B cell (primary cell): ENCODE measurements around the gene TSKU. TPM values are rescaled to one million over a fixed set of nuclear protein-coding genes. Genes with fewer than 3 reads are reported as not detected.
A peak's percentile ranks its signal among the peaks of the same experiment; 100 is the strongest.

Experiments used
- ATAC-seq: fragments of 200-7000 bp; cut with Tn5 transposase; one replicate; pipeline ENCODE4 v1.10.0; 2021; ENCODE audit warnings: low read depth, mild to moderate bottlenecking, moderate number of reproducible peaks, moderate library complexity
- CTCF ChIA-PET: fragments of 350-600 bp; sonication (Branson Sonifier 250); formaldehyde crosslinking; loops from one replicate; lab custom pipeline; 2021; ENCODE audit warnings: antibody characterized with exemption, inconsistent platforms; lab: Charles Lee
- POLR2A ChIA-PET: fragments of 350-600 bp; sonication (Branson Sonifier 250); formaldehyde crosslinking; loops from one replicate; lab custom pipeline; 2021; ENCODE audit warnings: antibody characterized with exemption; lab: Charles Lee
- DNase-seq: peaks from one replicate; pipeline ENCODE4 v3.0.0; 2013
- H2AFZ ChIP-seq: 2 replicates; pipeline ENCODE4 v1.6.1; 2012; ENCODE audit warnings: mild to moderate bottlenecking, low read depth, low read length; ENCODE audit not compliant: insufficient read depth, poor library complexity, severe bottlenecking
- H3K27ac ChIP-seq, 2 donors: 1 replicate in 1 of 2; 2 replicates in 1 of 2; pipeline ENCODE4 v1.5.1; 2012 to 2013; ENCODE audit warnings: low read length in 2 of 2, mild to moderate bottlenecking in 2 of 2, moderate library complexity in 1 of 2
- H3K27me3 ChIP-seq, 4 experiments: fragments of 200-600 bp in 1 of 4; sonication (generic) in 1 of 4; replicated peaks in 1 of 4; 1 replicate in 2 of 4; 2 replicates in 2 of 4; pipeline versions ENCODE4 v1.6.1 to v1.7.0; 2013 to 2016; ENCODE audit warnings: low read length in 3 of 4, mild to moderate bottlenecking in 2 of 4, mixed read lengths in 1 of 4, moderate library complexity in 1 of 4; ENCODE audit not compliant: insufficient read depth in 4 of 4, control insufficient read depth in 3 of 4; ENCODE audit errors: control extremely low read depth in 1 of 4
- H3K36me3 ChIP-seq, 2 experiments: replicated peaks in 1 of 2; 1 replicate in 1 of 2; 2 replicates in 1 of 2; pipeline versions ENCODE4 v1.6.1 to v1.7.1; 2013; ENCODE audit warnings: low read length in 1 of 2; ENCODE audit not compliant: insufficient read depth in 2 of 2, control insufficient read depth in 1 of 2; ENCODE audit errors: control extremely low read depth in 1 of 2, extremely low read depth in 1 of 2
- H3K4me1 ChIP-seq, 2 donors: fragments of 200-600 bp in 1 of 2; sonication (generic) in 1 of 2; 1 replicate in 1 of 2; 2 replicates in 1 of 2; pipeline versions ENCODE4 v1.5.1 to v1.6.1; 2013 to 2017; ENCODE audit warnings: low read length in 2 of 2; ENCODE audit not compliant: control insufficient read depth in 2 of 2, insufficient read depth in 2 of 2
- H3K4me2 ChIP-seq: replicated peaks from 2 replicates; pipeline ENCODE3; 2012; ENCODE audit warnings: mild to moderate bottlenecking, low read depth, low read length; ENCODE audit not compliant: poor library complexity, severe bottlenecking
- H3K4me3 ChIP-seq, 5 experiments: fragments of 200-600 bp in 1 of 5; sonication (generic) in 1 of 5; 1 replicate in 3 of 5; 2 replicates in 2 of 5; pipeline versions ENCODE4 v1.5.1 to v1.7.0; 2011 to 2016; ENCODE audit warnings: low read length in 4 of 5, mild to moderate bottlenecking in 4 of 5, low read depth in 2 of 5, control low read depth in 1 of 5, moderate library complexity in 1 of 5; ENCODE audit not compliant: insufficient read depth in 1 of 5; ENCODE audit errors: control extremely low read depth in 1 of 5, extremely low read depth in 1 of 5
- H3K79me2 ChIP-seq: fragments of 200-600 bp; sonication (generic); one replicate; pipeline ENCODE4 v1.6.0; 2016; ENCODE audit warnings: low read length; ENCODE audit not compliant: control insufficient read depth, insufficient read depth
- H3K9ac ChIP-seq: fragments of 200-600 bp; sonication (generic); 2 replicates; pipeline ENCODE4 v1.6.1; 2017; ENCODE audit warnings: mild to moderate bottlenecking, low read length, moderate library complexity
- H3K9me3 ChIP-seq, 3 donors: one replicate each; pipeline versions ENCODE4 v1.6.1 to v1.7.1; 2013; ENCODE audit warnings: low read length in 2 of 3; ENCODE audit not compliant: control insufficient read depth in 2 of 3, insufficient read depth in 1 of 3; ENCODE audit errors: control extremely low read depth in 1 of 3
- H4K20me1 ChIP-seq: 2 replicates; pipeline ENCODE4 v1.6.0; 2012; ENCODE audit warnings: mild to moderate bottlenecking, low read length; ENCODE audit not compliant: insufficient read depth, control insufficient read depth, poor library complexity, severe bottlenecking
- H3K27ac Mint-ChIP-seq: one replicate; pipeline ENCODE4 v1.8.0; 2021; ENCODE audit warnings: mixed read lengths
- H3K27me3 Mint-ChIP-seq: one replicate; pipeline ENCODE4 v1.8.0; 2021; ENCODE audit warnings: mixed read lengths
- H3K4me1 Mint-ChIP-seq: one replicate; pipeline ENCODE4 v1.8.0; 2021; ENCODE audit warnings: mixed read lengths
- H3K4me3 Mint-ChIP-seq: one replicate; pipeline ENCODE4 v1.8.0; 2021; ENCODE audit warnings: mixed read lengths
- H3K9me3 Mint-ChIP-seq: one replicate; pipeline ENCODE4 v1.8.0; 2022; ENCODE audit warnings: mixed read lengths; ENCODE audit not compliant: insufficient read depth
- EZH2 ChIP-seq: IDR thresholded peaks from 2 replicates; pipeline ENCODE4 v1.6.1; 2012; ENCODE audit warnings: borderline replicate concordance, low read depth, mild to moderate bottlenecking, moderate library complexity, low read length; ENCODE audit not compliant: insufficient read depth, poor library complexity, severe bottlenecking
- WGBS: methylation state at CpG from one replicate; pipeline ENCODE4 v1.1.5; 2013; ENCODE audit warnings: missing lambda C conversion rate; ENCODE audit not compliant: insufficient coverage; 5-methylcytosine and 5-hydroxymethylcytosine counted together
- intact Hi-C: fragments of 100-400 bp; cut with micrococcal nuclease; formaldehyde crosslinking; loops from one replicate; pipeline ENCODE4 v1.10.0; 2022
- polyA plus RNA-seq: library from polyadenylated mRNA; depleted of rRNA; stranded (reverse); fragments of >200 nt; gene quantifications from 2 replicates; pipeline ENCODE4 v1.2.3, GENCODE V29; 2012
- total RNA-seq, 2 donors: library from RNA; stranded (reverse); fragments of 120-200 nt in 1 of 2; gene quantifications; 1 replicate in 1 of 2; 2 replicates in 1 of 2; pipeline versions ENCODE4 v1.2.3 to v1.2.4, GENCODE V29; 2013 to 2022
- TF ChIP-seq, protein P1 (sequence below): fragments of 200-600 bp; IDR thresholded peaks from one replicate; pipeline ENCODE4 v1.8.0; 2022; ENCODE audit warnings: antibody characterized with exemption, mild to moderate bottlenecking

The TSKU gene
- total and polyA plus RNA-seq, 2 donors (not counting 1 experiment from before 2014, with no cell fraction given): not detected

DNA sequence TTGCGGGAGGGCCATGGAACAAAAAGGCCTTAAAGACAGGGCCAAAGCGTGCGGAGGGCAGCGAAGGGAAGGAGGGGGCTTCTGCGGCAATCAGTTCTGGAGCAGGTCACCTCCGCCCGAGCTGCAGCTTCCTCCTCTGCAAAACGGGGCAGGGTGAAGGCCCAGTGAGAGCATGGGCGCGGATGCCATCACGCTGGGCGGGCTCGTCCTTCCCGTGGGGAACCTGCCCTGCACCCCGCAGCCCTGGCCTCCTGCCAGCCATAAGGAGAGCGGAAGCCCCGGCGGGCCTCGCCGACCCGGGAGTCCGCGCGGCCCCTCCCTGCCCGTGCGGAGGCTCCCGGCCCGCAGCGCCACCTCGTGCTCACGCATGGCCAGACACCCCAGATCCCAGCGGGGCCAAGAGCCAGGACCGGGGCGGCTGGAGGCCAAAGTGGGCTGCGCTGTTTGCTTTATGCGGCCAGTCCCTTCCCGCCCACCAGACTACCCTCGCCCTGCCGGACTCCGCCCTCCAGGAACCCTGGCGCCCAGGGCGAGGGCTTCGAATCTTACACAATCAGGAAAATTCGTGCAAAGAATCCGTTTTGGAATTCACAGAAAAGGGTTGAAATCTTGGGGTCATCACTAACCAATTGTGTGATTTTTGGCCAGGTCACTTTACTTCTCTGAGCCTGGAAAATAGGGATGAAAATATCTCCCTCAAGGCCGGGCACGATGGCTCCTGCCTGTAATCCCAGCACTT, 16.1 kb downstream of the TSKU start:
- no peaks in the 10 kb centered on the region for H3K9me3 Mint-ChIP-seq
- peak overlapping the region; percentile 77 for H3K4me2 ChIP-seq
- 8% methylated on average over 47 of the region's 47 CpGs for WGBS
- TF ChIP-seq, protein P1, sequence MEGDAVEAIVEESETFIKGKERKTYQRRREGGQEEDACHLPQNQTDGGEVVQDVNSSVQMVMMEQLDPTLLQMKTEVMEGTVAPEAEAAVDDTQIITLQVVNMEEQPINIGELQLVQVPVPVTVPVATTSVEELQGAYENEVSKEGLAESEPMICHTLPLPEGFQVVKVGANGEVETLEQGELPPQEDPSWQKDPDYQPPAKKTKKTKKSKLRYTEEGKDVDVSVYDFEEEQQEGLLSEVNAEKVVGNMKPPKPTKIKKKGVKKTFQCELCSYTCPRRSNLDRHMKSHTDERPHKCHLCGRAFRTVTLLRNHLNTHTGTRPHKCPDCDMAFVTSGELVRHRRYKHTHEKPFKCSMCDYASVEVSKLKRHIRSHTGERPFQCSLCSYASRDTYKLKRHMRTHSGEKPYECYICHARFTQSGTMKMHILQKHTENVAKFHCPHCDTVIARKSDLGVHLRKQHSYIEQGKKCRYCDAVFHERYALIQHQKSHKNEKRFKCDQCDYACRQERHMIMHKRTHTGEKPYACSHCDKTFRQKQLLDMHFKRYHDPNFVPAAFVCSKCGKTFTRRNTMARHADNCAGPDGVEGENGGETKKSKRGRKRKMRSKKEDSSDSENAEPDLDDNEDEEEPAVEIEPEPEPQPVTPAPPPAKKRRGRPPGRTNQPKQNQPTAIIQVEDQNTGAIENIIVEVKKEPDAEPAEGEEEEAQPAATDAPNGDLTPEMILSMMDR: peak; percentile 93
- TF ChIP-seq EZH2: no peak
- H4K20me1 ChIP-seq: no peaks in the 10 kb centered on the region
- H3K27ac Mint-ChIP-seq: no peak overlapping the region
- no peaks in the 10 kb centered on the region for H3K79me2 ChIP-seq
- no peaks in the 10 kb centered on the region for H3K9me3 ChIP-seq
- intact Hi-C loops: loop anchor here (1.0 kb wide), 1 partner anchor 78 kb away; no protein-coding TSS in a partner anchor
- H3K36me3 ChIP-seq: no peaks in the 10 kb centered on the region
- H3K4me3 Mint-ChIP-seq: peak overlapping the region; percentile 64
- H3K27me3 ChIP-seq: peaks cover 0 to 13% (median 1%) of the 10 kb centered on the region in 4 experiments
- peak overlapping the region in 4 of 5 experiments; percentile 23 to 45 (median 40) for H3K4me3 ChIP-seq
- H2AFZ ChIP-seq: peak overlapping the region; percentile 80
- peaks cover 11% of the 10 kb centered on the region for H3K4me1 Mint-ChIP-seq
- H3K9ac ChIP-seq: peak overlapping the region; percentile 49
- peaks cover 5 to 10% of the 10 kb centered on the region in 2 donors for H3K4me1 ChIP-seq
- ATAC-seq: peak; percentile 95
- H3K27me3 Mint-ChIP-seq: peaks cover 25% of the 10 kb centered on the region
- ChIA-PET POLR2A (no interaction called here), CTCF (interaction anchor here (0.7 to 9.0 kb wide), 14 partner anchors 8 to 592 kb away, joined by 3 to 70 read pairs (median 6); no protein-coding TSS in a partner anchor)
- peak; percentile 78 for DNase-seq
- H3K27ac ChIP-seq: no peak overlapping the region
